Measurements from ENCODE around the gene ZNF879. TPM values are rescaled to one million over a fixed set of nuclear protein-coding genes. Genes with fewer than 3 reads are reported as not detected.

ZNF879 gene
- total RNA-seq, 1 experiment from 2014 or later: 3.1 TPM

- H3K27me3 ChIP-seq (replicated peaks; ENCODE audit: insufficient read depth, low read depth, low read length, poor library complexity): peaks cover 30% of the 10 kb centered on the region
- H3K9me3 ChIP-seq (ENCODE audit: low read depth, low read length, poor library complexity, severe bottlenecking): peaks cover 5% of the 10 kb centered on the region
- H3K4me3 ChIP-seq (ENCODE audit: low read depth, low read length, poor library complexity, severe bottlenecking): no peak overlapping the region
- H3K27ac ChIP-seq (ENCODE audit: low read depth, low read length, poor library complexity, severe bottlenecking): no peak overlapping the region
- H3K36me3 ChIP-seq (ENCODE audit: insufficient read depth, low read length, poor library complexity, severe bottlenecking): no peaks in the 10 kb centered on the region
- no TSS peak for BruUV-seq (replicated peaks)
- TF ChIP-seq CTCF (conservative IDR thresholded peaks at IDR 0.05; ENCODE audit: low read depth, low read length): no peak
- no peak for TF ChIP-seq EZH2 (IDR thresholded peaks at IDR 0.05; ENCODE audit: borderline replicate concordance, low read depth, low read length, poor library complexity, severe bottlenecking)
- intact Hi-C loops (cut with micrococcal nuclease; ENCODE audit: unreplicated experiment): no loop called here
- ChIA-PET CTCF (no interaction called here), POLR2A (ENCODE audit: low non-redundant PET) (no interaction called here)
- no peak for DNase-seq (ENCODE audit: low spot score)
- H3K4me1 ChIP-seq (ENCODE audit: insufficient read depth, low read length, poor library complexity, severe bottlenecking): no peaks in the 10 kb centered on the region
These were observed 32.1 kb upstream of the ZNF879 start for GRCh38 chr5:178991190-178992145.

- Histone ChIP-seq H3K4me3 (ENCODE audit: low read depth, low read length, poor library complexity, severe bottlenecking) (no peak overlapping the region), H3K36me3 (ENCODE audit: insufficient read depth, low read length, poor library complexity, severe bottlenecking) (no peaks in the 10 kb centered on the region), H3K4me1 (ENCODE audit: insufficient read depth, low read length, poor library complexity, severe bottlenecking) (no peaks in the 10 kb centered on the region), H3K9me3 (ENCODE audit: low read depth, low read length, poor library complexity, severe bottlenecking) (peaks cover 5% of the 10 kb centered on the region), H3K27ac (ENCODE audit: low read depth, low read length, poor library complexity, severe bottlenecking) (no peak overlapping the region), H3K27me3 (replicated peaks; ENCODE audit: insufficient read depth, low read depth, low read length, poor library complexity) (peaks cover 30% of the 10 kb centered on the region)
- no TSS peak for BruUV-seq (replicated peaks)
- ChIA-PET POLR2A (ENCODE audit: low non-redundant PET) (no interaction called here), CTCF (no interaction called here)
- TF ChIP-seq CTCF (conservative IDR thresholded peaks at IDR 0.05; ENCODE audit: low read depth, low read length): no peak
- no peak for TF ChIP-seq EZH2 (IDR thresholded peaks at IDR 0.05; ENCODE audit: borderline replicate concordance, low read depth, low read length, poor library complexity, severe bottlenecking)
- no peak for DNase-seq (ENCODE audit: low spot score)
- intact Hi-C loops (cut with micrococcal nuclease; ENCODE audit: unreplicated experiment): no loop called here
These were observed 31.2 kb upstream of the ZNF879 start for GRCh38 chr5:178992291-178992895.

- Histone ChIP-seq H3K36me3 (ENCODE audit: insufficient read depth, low read length, poor library complexity, severe bottlenecking) (no peaks in the 10 kb centered on the region), H3K9me3 (ENCODE audit: low read depth, low read length, poor library complexity, severe bottlenecking) (peaks cover 5% of the 10 kb centered on the region), H3K4me1 (ENCODE audit: insufficient read depth, low read length, poor library complexity, severe bottlenecking) (no peaks in the 10 kb centered on the region), H3K27ac (ENCODE audit: low read depth, low read length, poor library complexity, severe bottlenecking) (no peak overlapping the region), H3K4me3 (ENCODE audit: low read depth, low read length, poor library complexity, severe bottlenecking) (no peak overlapping the region), H3K27me3 (replicated peaks; ENCODE audit: insufficient read depth, low read depth, low read length, poor library complexity) (peaks cover 30% of the 10 kb centered on the region)
- ChIA-PET CTCF (no interaction called here), POLR2A (ENCODE audit: low non-redundant PET) (no interaction called here)
- no peak for DNase-seq (ENCODE audit: low spot score)
- intact Hi-C loops (cut with micrococcal nuclease; ENCODE audit: unreplicated experiment): no loop called here
- BruUV-seq (replicated peaks): no TSS peak
- TF ChIP-seq EZH2 (IDR thresholded peaks at IDR 0.05; ENCODE audit: borderline replicate concordance, low read depth, low read length, poor library complexity, severe bottlenecking) (no peak), CTCF (conservative IDR thresholded peaks at IDR 0.05; ENCODE audit: low read depth, low read length) (no peak)
These were observed 30.3 kb upstream of the ZNF879 start for GRCh38 chr5:178993236-178993765.

Data from A673 (cell line).